Keratinocyte (primary cell): Measurements from ENCODE around the gene CTNNA3. TPM values are rescaled to one million over a fixed set of nuclear protein-coding genes. Genes with fewer than 3 reads are reported as not detected.

Experiments used
- DNase-seq: peaks from one replicate; pipeline ENCODE4 v3.0.0-alpha.2; 2011; ENCODE audit warnings: low read depth, missing footprints, low spot score
- FAIRE-seq: peaks from 2 replicates; lab custom pipeline; 2011; peaks lifted over from hg19 to GRCh38; lab: Jason Lieb, UNC
- H2AFZ ChIP-seq: 2 replicates; pipeline ENCODE4 v1.6.0; 2012; ENCODE audit warnings: low read length, control low read depth, inconsistent platforms; ENCODE audit not compliant: control insufficient read depth
- H3K27ac ChIP-seq: 2 replicates; pipeline ENCODE4 v1.5.1; 2011; ENCODE audit warnings: low read length; ENCODE audit not compliant: control insufficient read depth, insufficient read depth
- H3K27me3 ChIP-seq: 3 replicates; pipeline ENCODE4 v1.6.0; 2011; ENCODE audit warnings: low read length; ENCODE audit not compliant: control insufficient read depth, insufficient read depth; ENCODE audit errors: extremely low read depth
- H3K36me3 ChIP-seq, 2 experiments: 2 replicates in 1 of 2; 3 replicates in 1 of 2; pipeline ENCODE4 v1.5.1; 2011; ENCODE audit warnings: low read length in 2 of 2, mild to moderate bottlenecking in 1 of 2; ENCODE audit not compliant: control insufficient read depth in 2 of 2, insufficient read depth in 2 of 2; ENCODE audit errors: extremely low read depth in 1 of 2
- H3K4me1 ChIP-seq: 3 replicates; pipeline ENCODE4 v1.5.1; 2011; ENCODE audit warnings: low read length; ENCODE audit not compliant: control insufficient read depth, insufficient read depth; ENCODE audit errors: extremely low read depth
- H3K4me2 ChIP-seq: 3 replicates; pipeline ENCODE4 v1.6.0; 2011; ENCODE audit warnings: low read depth, low read length; ENCODE audit not compliant: control insufficient read depth, insufficient read depth; ENCODE audit errors: extremely low read depth
- H3K4me3 ChIP-seq, 3 experiments: fragments of 200-600 bp in 1 of 3; sonication (generic) in 1 of 3; 2 replicates in 2 of 3; 3 replicates in 1 of 3; pipeline ENCODE4 v1.5.1; 2011 to 2016; ENCODE audit warnings: low read length in 3 of 3, mild to moderate bottlenecking in 3 of 3, control low read depth in 2 of 3, inconsistent platforms in 1 of 3, low read depth in 1 of 3, mixed read lengths in 1 of 3, mixed run types in 1 of 3, moderate library complexity in 1 of 3; ENCODE audit not compliant: control insufficient read depth in 2 of 3, insufficient read depth in 2 of 3; ENCODE audit errors: extremely low read depth in 1 of 3
- H3K79me2 ChIP-seq: 2 replicates; pipeline ENCODE4 v1.6.0; 2012; ENCODE audit warnings: low read length; ENCODE audit not compliant: control insufficient read depth, insufficient read depth
- H3K9ac ChIP-seq: 3 replicates; pipeline ENCODE4 v1.6.0; 2011; ENCODE audit warnings: low read length; ENCODE audit not compliant: control insufficient read depth, insufficient read depth; ENCODE audit errors: extremely low read depth
- H3K9me1 ChIP-seq: 3 replicates; pipeline ENCODE4 v1.6.0; 2011; ENCODE audit warnings: low read length; ENCODE audit not compliant: control insufficient read depth, insufficient read depth; ENCODE audit errors: extremely low read depth
- H3K9me3 ChIP-seq: 2 replicates; pipeline ENCODE4 v1.5.1; 2012; ENCODE audit warnings: low read depth, low read length; ENCODE audit not compliant: control insufficient read depth
- H4K20me1 ChIP-seq: 3 replicates; pipeline ENCODE4 v1.6.0; 2011; ENCODE audit warnings: low read length; ENCODE audit not compliant: control insufficient read depth, insufficient read depth; ENCODE audit errors: extremely low read depth
- EZH2 ChIP-seq: IDR thresholded peaks from one replicate; pipeline ENCODE4 v1.6.1; 2012; ENCODE audit warnings: inconsistent platforms, mild to moderate bottlenecking, low read length, moderate library complexity
- dilution Hi-C: fragments of 300-500 bp; cut with MboI; formaldehyde crosslinking; loops from one replicate; pipeline ENCODE4 v1.7.0; 2020; ENCODE audit warnings: low sequenced_read_pairs; ENCODE audit not compliant: extremely low pct_ligation_motif_present
- polyA plus RNA-seq, 5 experiments: library from polyadenylated mRNA; depleted of rRNA in 3 of 5; stranded (reverse) in 3 of 5; stranded (forward) in 1 of 5; unstranded in 1 of 5; fragments of >200 nt; gene quantifications; 1 replicate in 1 of 5; 2 replicates in 3 of 5; 3 replicates in 1 of 5; pipeline versions ENCODE4 v1.2.1 to v1.2.3, GENCODE V29; 2011 to 2012; ENCODE audit warnings: missing spikeins in 2 of 5, low read depth in 1 of 5, low replicate concordance in 1 of 5
- TF ChIP-seq, protein P1 (sequence below), 3 experiments: IDR thresholded peaks in 1 of 3; conservative IDR thresholded peaks in 1 of 3; optimal IDR thresholded peaks in 1 of 3; 2 replicates in 2 of 3; 3 replicates in 1 of 3; pipeline versions ENCODE3 to v1.5.1; 2011; ENCODE audit warnings: low read length in 3 of 3, mild to moderate bottlenecking in 3 of 3, moderate library complexity in 2 of 3, control low read depth in 1 of 3, inconsistent platforms in 1 of 3; ENCODE audit not compliant: insufficient read depth in 2 of 3; ENCODE audit errors: extremely low read depth in 1 of 3

The CTNNA3 gene
- polyA plus RNA-seq, 1 donor (not counting 4 experiments of a cell fraction or from before 2014, with no cell fraction given), result 0.01 TPM

DNA sequence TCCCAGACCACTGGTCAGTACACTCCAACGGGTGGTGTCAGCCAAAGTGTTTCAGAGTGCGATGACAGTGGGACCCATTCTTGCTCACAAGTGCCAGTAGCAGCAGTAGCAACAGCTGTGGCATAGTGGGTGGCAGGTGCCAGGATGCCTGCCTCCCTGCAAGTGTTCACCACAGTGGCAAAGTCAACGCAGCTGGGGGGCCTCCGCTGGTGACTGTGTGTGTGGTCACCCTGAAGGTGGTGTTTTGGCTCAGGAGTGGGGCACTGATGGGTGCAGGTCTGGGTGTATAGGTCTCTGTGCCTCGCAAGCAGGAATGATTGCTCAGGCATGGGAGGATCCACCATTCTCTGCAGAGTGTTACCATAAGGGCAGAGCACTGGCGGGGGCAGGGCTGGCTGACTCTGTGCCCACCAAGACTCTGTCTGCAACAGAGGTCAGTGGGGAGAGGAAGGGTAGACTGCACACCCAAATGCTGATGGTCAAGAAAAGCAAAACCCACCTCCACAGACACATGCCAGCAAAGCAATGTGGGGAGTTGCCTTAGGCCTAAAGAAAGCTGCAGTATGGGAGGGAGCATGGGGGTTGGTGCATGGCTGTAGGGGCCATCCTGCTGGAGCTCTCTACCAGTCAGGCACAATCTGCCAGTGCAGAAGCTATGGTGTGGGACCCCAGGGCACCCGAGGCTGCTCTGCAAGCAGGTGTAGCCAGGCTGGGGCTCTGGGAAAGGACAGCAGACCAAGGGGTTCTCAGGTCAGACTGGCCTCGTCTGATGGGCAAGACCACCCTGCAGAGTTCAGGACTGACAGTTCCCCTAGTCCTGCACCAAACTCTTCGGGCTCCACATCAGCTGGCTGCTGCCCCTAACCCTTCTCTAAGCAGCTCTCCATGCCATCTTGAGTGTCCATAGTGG, 368.1 kb downstream of the CTNNA3 start:
- H3K9ac ChIP-seq, result no peak overlapping the region
- no peaks in the 10 kb centered on the region for H3K4me1 ChIP-seq
- FAIRE-seq (no peak), DNase-seq (no peak)
- H3K27me3 ChIP-seq, result no peaks in the 10 kb centered on the region
- no peak for TF ChIP-seq EZH2
- TF ChIP-seq, protein P1, sequence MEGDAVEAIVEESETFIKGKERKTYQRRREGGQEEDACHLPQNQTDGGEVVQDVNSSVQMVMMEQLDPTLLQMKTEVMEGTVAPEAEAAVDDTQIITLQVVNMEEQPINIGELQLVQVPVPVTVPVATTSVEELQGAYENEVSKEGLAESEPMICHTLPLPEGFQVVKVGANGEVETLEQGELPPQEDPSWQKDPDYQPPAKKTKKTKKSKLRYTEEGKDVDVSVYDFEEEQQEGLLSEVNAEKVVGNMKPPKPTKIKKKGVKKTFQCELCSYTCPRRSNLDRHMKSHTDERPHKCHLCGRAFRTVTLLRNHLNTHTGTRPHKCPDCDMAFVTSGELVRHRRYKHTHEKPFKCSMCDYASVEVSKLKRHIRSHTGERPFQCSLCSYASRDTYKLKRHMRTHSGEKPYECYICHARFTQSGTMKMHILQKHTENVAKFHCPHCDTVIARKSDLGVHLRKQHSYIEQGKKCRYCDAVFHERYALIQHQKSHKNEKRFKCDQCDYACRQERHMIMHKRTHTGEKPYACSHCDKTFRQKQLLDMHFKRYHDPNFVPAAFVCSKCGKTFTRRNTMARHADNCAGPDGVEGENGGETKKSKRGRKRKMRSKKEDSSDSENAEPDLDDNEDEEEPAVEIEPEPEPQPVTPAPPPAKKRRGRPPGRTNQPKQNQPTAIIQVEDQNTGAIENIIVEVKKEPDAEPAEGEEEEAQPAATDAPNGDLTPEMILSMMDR (optimal IDR thresholded peaks at IDR 0.05 in 1 of 3, IDR thresholded peaks at IDR 0.05 in 1 of 3, conservative IDR thresholded peaks at IDR 0.05 in 1 of 3; ENCODE audit: extremely low read depth in 1 of 3, insufficient read depth in 2 of 3, low read length in 3 of 3), result no peak
- H4K20me1 ChIP-seq, result no peaks in the 10 kb centered on the region
- H2AFZ ChIP-seq, result no peak overlapping the region
- no peak overlapping the region for H3K4me3 ChIP-seq
- no peak overlapping the region for H3K4me2 ChIP-seq
- H3K79me2 ChIP-seq, result no peaks in the 10 kb centered on the region
- no peaks in the 10 kb centered on the region for H3K9me3 ChIP-seq
- dilution Hi-C loops, result no loop called here
- H3K9me1 ChIP-seq, result no peaks in the 10 kb centered on the region
- no peaks in the 10 kb centered on the region for H3K36me3 ChIP-seq
- H3K27ac ChIP-seq, result no peak overlapping the region

DNA sequence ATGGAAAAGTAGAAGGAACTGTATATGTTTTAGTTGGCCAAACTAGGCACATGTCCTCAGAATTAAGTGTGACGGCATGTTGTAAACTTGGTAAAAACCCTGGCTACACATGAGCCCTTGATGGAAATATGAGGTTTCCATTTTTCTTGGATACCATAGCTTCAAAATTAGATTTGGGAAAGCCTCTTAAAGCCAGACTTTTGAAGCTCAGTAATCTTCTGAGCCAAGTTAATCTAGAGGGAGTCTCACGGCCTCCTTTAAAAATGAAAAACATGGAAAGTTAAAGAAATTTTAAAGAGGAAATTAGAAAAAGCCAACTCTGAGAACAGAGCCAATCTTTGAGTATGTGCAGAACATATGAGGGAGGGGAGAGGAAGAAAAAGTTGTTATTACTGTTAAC, 376.0 kb downstream of the CTNNA3 start:
- H3K9me1 ChIP-seq, result no peaks in the 10 kb centered on the region
- H3K4me2 ChIP-seq, result no peak overlapping the region
- H3K4me1 ChIP-seq, result no peaks in the 10 kb centered on the region
- no peak overlapping the region for H3K27ac ChIP-seq
- H3K79me2 ChIP-seq, result no peaks in the 10 kb centered on the region
- DNase-seq (no peak), FAIRE-seq (no peak)
- no peak overlapping the region for H3K9ac ChIP-seq
- H3K4me3 ChIP-seq, result no peak overlapping the region
- H3K36me3 ChIP-seq, result no peaks in the 10 kb centered on the region
- no peaks in the 10 kb centered on the region for H3K9me3 ChIP-seq
- H2AFZ ChIP-seq, result no peak overlapping the region
- TF ChIP-seq EZH2, result no peak
- TF ChIP-seq, protein P1 (optimal IDR thresholded peaks at IDR 0.05 in 1 of 3, IDR thresholded peaks at IDR 0.05 in 1 of 3, conservative IDR thresholded peaks at IDR 0.05 in 1 of 3; ENCODE audit: extremely low read depth in 1 of 3, insufficient read depth in 2 of 3, low read length in 3 of 3), result no peak
- H3K27me3 ChIP-seq, result no peaks in the 10 kb centered on the region
- dilution Hi-C loops, result no loop called here
- no peaks in the 10 kb centered on the region for H4K20me1 ChIP-seq
